Stomach (tissue), 4 donors: Measurements from ENCODE around the gene MTA3.
"Not testable (repeated sequence)": the region's sequence is repeated elsewhere in the genome, so short reads cannot be mapped to it uniquely, and the experiment has no call there.

Source experiments
- CTCF ChIP-seq, 7 experiments: fragments of 450-650 bp in 4 of 7; fragments of 200-600 bp in 3 of 7; sonication (generic) in 3 of 7; IDR thresholded peaks; one replicate each; pipeline ENCODE4 v1.5.1; 2016 to 2019; ENCODE audit warnings: antibody characterized with exemption in 7 of 7, control low read depth in 2 of 7, mild to moderate bottlenecking in 1 of 7
- EP300 ChIP-seq: sonication (generic); formaldehyde crosslinking; IDR thresholded peaks from one replicate; pipeline ENCODE4 v1.6.1; 2017; ENCODE audit warnings: antibody characterized with exemption
- POLR2A ChIP-seq, 4 donors: fragments of 450-650 bp; IDR thresholded peaks; one replicate each; pipeline ENCODE4 v1.6.1; 2016; ENCODE audit warnings: antibody characterized with exemption in 4 of 4, control low read depth in 2 of 4, mild to moderate bottlenecking in 1 of 4, moderate library complexity in 1 of 4
- POLR2AphosphoS5 ChIP-seq, 3 donors: sonication (generic); formaldehyde crosslinking; IDR thresholded peaks; one replicate each; pipeline ENCODE4 v1.6.1; 2016; ENCODE audit warnings: antibody characterized with exemption in 3 of 3

- TF ChIP-seq CTCF (IDR thresholded peaks at IDR 0.05); POLR2A (IDR thresholded peaks at IDR 0.05); EP300; POLR2AphosphoS5 (IDR thresholded peaks at IDR 0.05): not testable (repeated sequence)
Measured at GRCh38 chr2:42560133-42560532, 8.3 kb upstream of the MTA3 start.
